Osteoblast (primary cell): ENCODE results near the gene PRIMPOL. TPM values are rescaled to one million over a fixed set of nuclear protein-coding genes. Genes with fewer than 3 reads are reported as not detected.

Source experiments
- DNase-seq: peaks from one replicate; pipeline ENCODE4 v3.0.0; 2011; ENCODE audit warnings: low spot score, mixed read lengths; ENCODE audit not compliant: insufficient read length; ENCODE audit errors: missing footprints
- H2AFZ ChIP-seq: 2 replicates; pipeline ENCODE4 v1.6.0; 2011; ENCODE audit warnings: mild to moderate bottlenecking, low read length
- H3K27ac ChIP-seq: 2 replicates; pipeline ENCODE4 v1.5.1; 2011; ENCODE audit warnings: mild to moderate bottlenecking, low read depth, low read length, moderate library complexity
- H3K27me3 ChIP-seq: 2 replicates; pipeline ENCODE4 v1.6.0; 2012; ENCODE audit warnings: mild to moderate bottlenecking, control low read depth, inconsistent platforms, low read length, moderate library complexity; ENCODE audit not compliant: insufficient read depth
- H3K36me3 ChIP-seq: 2 replicates; pipeline ENCODE4 v1.5.1; 2011; ENCODE audit warnings: mild to moderate bottlenecking, low read length, control low read depth, moderate library complexity; ENCODE audit not compliant: insufficient read depth
- H3K4me1 ChIP-seq: 2 replicates; pipeline ENCODE4 v1.5.1; 2011; ENCODE audit warnings: mild to moderate bottlenecking, low read length, control low read depth, moderate library complexity; ENCODE audit not compliant: insufficient read depth
- H3K4me2 ChIP-seq: 2 replicates; pipeline ENCODE4 v1.6.0; 2011; ENCODE audit warnings: mild to moderate bottlenecking, low read length; ENCODE audit not compliant: insufficient read depth
- H3K4me3 ChIP-seq: fragments of 200-600 bp; sonication (generic); 3 replicates; pipeline ENCODE4 v1.5.1; 2012; ENCODE audit warnings: mild to moderate bottlenecking, low read length, inconsistent platforms; ENCODE audit not compliant: insufficient read depth
- H3K79me2 ChIP-seq: 2 replicates; pipeline ENCODE4 v1.6.0; 2012; ENCODE audit warnings: mild to moderate bottlenecking, low read length, control low read depth, inconsistent platforms; ENCODE audit not compliant: insufficient read depth
- H3K9me3 ChIP-seq: 2 replicates; pipeline ENCODE4 v1.5.1; 2011; ENCODE audit warnings: low read depth, low read length, control low read depth
- H4K20me1 ChIP-seq: 2 replicates; pipeline ENCODE4 v1.6.0; 2012; ENCODE audit warnings: mild to moderate bottlenecking, low read length, control low read depth; ENCODE audit not compliant: insufficient read depth
- total RNA-seq: library from RNA; depleted of rRNA; stranded (reverse); fragments of >200 nt; gene quantifications from 2 replicates; pipeline ENCODE4 v1.2.3, GENCODE V29; 2012
- TF ChIP-seq, protein P1 (sequence below): IDR thresholded peaks from 2 replicates; pipeline ENCODE4 v1.5.1; 2011; ENCODE audit warnings: mild to moderate bottlenecking, low read depth, low read length, moderate library complexity; ENCODE audit errors: extremely low read depth

The PRIMPOL gene
- total RNA-seq, 1 donor: 16.6 TPM

GRCh38 chr4:184635381-184635780, 14.2 kb upstream of the PRIMPOL start:
- no peaks in the 10 kb centered on the region for H3K27me3 ChIP-seq
- DNase-seq: no peak
- H3K9me3 ChIP-seq: no peaks in the 10 kb centered on the region
- peaks cover 36% of the 10 kb centered on the region for H3K79me2 ChIP-seq
- H3K36me3 ChIP-seq: peaks cover 71% of the 10 kb centered on the region
- no peaks in the 10 kb centered on the region for H3K4me1 ChIP-seq
- TF ChIP-seq, protein P1, sequence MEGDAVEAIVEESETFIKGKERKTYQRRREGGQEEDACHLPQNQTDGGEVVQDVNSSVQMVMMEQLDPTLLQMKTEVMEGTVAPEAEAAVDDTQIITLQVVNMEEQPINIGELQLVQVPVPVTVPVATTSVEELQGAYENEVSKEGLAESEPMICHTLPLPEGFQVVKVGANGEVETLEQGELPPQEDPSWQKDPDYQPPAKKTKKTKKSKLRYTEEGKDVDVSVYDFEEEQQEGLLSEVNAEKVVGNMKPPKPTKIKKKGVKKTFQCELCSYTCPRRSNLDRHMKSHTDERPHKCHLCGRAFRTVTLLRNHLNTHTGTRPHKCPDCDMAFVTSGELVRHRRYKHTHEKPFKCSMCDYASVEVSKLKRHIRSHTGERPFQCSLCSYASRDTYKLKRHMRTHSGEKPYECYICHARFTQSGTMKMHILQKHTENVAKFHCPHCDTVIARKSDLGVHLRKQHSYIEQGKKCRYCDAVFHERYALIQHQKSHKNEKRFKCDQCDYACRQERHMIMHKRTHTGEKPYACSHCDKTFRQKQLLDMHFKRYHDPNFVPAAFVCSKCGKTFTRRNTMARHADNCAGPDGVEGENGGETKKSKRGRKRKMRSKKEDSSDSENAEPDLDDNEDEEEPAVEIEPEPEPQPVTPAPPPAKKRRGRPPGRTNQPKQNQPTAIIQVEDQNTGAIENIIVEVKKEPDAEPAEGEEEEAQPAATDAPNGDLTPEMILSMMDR: no peak
- no peak overlapping the region for H3K27ac ChIP-seq
- H4K20me1 ChIP-seq: peaks cover 14% of the 10 kb centered on the region
- H3K4me3 ChIP-seq: no peak overlapping the region
- no peak overlapping the region for H2AFZ ChIP-seq
- no peak overlapping the region for H3K4me2 ChIP-seq

GRCh38 chr4:184636144-184636543, 13.4 kb upstream of the PRIMPOL start:
- H3K27me3 ChIP-seq: no peaks in the 10 kb centered on the region
- TF ChIP-seq, protein P1: no peak
- H3K4me2 ChIP-seq: no peak overlapping the region
- no peak for DNase-seq
- no peak overlapping the region for H2AFZ ChIP-seq
- H3K4me3 ChIP-seq: no peak overlapping the region
- H3K9me3 ChIP-seq: no peaks in the 10 kb centered on the region
- H3K4me1 ChIP-seq: no peaks in the 10 kb centered on the region
- H3K79me2 ChIP-seq: peaks cover 43% of the 10 kb centered on the region
- H4K20me1 ChIP-seq: peaks cover 21% of the 10 kb centered on the region
- H3K27ac ChIP-seq: no peak overlapping the region
- peaks cover 65% of the 10 kb centered on the region for H3K36me3 ChIP-seq

- Histone ChIP-seq H2AFZ (no peak overlapping the region), H3K4me1 (no peaks in the 10 kb centered on the region), H3K4me2 (no peak overlapping the region), H3K4me3 (no peak overlapping the region), H3K9me3 (no peaks in the 10 kb centered on the region), H3K36me3 (peaks cover 60% of the 10 kb centered on the region), H3K27me3 (no peaks in the 10 kb centered on the region), H4K20me1 (peaks cover 21% of the 10 kb centered on the region), H3K79me2 (peaks cover 51% of the 10 kb centered on the region), H3K27ac (no peak overlapping the region)
- no peak for DNase-seq
- TF ChIP-seq, protein P1: no peak
These were observed 12.6 kb upstream of the PRIMPOL start for GRCh38 chr4:184636897-184637296.

- H4K20me1 ChIP-seq: peaks cover 20% of the 10 kb centered on the region
- H3K4me2 ChIP-seq: no peak overlapping the region
- TF ChIP-seq, protein P1: no peak
- H3K36me3 ChIP-seq: peaks cover 43% of the 10 kb centered on the region
- no peak overlapping the region for H3K4me3 ChIP-seq
- H3K27me3 ChIP-seq: no peaks in the 10 kb centered on the region
- peaks cover 85% of the 10 kb centered on the region for H3K79me2 ChIP-seq
- no peaks in the 10 kb centered on the region for H3K9me3 ChIP-seq
- H2AFZ ChIP-seq: no peak overlapping the region
- no peak for DNase-seq
- no peak overlapping the region for H3K27ac ChIP-seq
- peaks cover 6% of the 10 kb centered on the region for H3K4me1 ChIP-seq
These were observed 8.5 kb upstream of the PRIMPOL start for GRCh38 chr4:184641022-184641421.
